ENCODE data around the gene BSN.

GRCh38 chr3:49662021-49662420 lies 107.7 kb downstream of the BSN start:
- TF ChIP-seq EZH2phosphoT487 (IDR thresholded peaks at IDR 0.05; ENCODE audit: insufficient read depth, low read depth) = no peak
- TF ChIP-seq EZH2 (IDR thresholded peaks at IDR 0.05; ENCODE audit: insufficient read depth, poor library complexity, severe bottlenecking) = no peak
